ENCODE results near the gene ADAMTS6.
A peak's percentile ranks its signal among the peaks of the same experiment; 100 is the strongest.

The ADAMTS6 gene

DNA sequence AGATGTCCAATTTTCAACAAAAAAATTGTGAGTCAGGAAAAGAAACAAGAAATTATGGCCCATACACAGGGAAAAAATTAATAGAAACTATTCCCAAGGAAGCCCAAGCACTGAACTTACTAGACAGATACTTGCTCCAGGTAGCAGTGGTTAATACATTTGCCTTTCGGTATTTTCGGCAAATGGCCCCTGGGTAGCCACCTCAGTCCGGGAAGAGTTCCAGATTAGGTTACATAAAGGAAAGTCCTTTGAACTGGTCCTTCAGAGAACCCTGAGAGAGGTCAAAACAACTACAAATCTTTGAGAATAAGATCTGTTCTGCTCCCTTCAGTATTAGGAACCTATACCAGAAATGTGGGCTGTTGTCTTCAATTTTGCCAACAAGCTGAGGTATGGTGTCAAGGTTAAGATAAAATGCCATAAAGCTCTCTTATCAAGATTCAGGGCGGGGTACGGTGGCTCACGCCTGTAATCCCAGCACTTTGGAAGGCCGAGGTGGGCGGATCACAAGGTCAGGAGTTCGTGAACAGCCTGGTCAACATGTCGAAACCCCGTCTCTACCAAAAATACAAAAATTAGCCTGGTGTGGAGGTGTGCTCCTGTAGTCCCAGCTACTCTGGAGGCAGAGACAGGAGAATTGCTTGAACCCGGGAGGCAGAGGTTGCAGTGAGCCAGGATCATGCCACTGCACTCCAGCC, 369.6 kb downstream of the ADAMTS6 start:
- DNase-seq: no peak

DNA sequence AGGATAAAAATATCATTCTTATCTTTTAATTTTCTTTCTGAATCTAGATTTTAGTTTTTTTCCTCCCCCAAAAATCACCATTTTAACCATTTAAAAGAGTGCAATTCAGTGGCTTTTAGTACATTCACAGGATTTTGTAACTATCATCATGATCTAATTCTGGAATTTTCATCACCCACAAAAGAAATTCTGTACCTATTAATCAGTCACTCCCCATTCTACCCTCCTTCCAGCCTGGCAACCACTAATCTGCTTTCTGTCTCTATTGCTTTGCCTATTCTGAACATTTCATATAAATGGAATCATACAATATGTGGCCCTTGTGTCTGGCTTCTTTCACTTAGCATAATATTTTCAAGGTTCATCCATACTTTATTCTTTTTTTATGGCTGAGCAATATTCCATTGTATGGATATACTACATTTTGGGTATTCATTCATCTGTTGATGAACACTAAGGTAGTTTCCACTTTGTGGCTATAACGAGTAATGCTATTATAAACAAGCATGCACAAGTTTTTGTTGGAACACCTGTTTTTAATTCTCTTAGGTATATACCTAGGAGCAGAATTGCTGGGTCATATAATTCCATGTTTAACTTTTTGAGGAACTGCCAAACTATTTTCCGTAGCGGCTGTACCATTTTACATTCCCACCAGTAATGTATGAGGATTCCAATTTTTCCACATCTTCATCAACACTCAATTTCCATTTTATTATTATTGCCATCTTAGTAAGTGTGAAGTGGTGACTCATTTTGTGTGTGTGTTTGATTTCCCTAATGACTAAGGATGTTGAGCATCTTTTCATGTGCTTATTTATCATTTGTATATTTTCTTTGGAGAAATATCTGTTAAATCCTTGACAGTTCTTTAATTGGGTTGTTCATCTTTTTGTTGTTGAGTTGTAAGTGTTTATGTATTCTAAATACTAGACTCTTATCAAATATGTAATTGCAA, 372.7 kb downstream of the ADAMTS6 start:
- no peak for DNase-seq

DNA sequence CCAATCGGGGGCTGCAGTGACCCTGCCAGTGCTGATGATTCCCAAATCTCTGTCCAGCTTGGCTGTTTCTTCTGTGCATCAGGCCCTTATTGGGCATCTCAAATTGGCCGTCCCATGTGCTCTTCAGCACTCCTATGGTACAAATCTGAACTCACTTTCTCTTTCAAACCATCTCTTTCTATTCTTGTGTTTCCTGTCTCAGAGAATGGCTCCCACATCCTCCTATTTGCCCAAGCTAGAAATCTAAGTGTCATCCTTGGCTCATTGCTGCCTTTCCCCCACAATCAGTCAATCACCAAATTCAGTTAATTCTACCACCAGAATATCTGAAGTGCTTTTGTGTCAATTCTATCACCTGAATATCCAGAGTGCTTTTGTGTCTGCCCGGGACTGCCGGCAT, 376.4 kb downstream of the ADAMTS6 start:
- DNase-seq: no peak

DNA sequence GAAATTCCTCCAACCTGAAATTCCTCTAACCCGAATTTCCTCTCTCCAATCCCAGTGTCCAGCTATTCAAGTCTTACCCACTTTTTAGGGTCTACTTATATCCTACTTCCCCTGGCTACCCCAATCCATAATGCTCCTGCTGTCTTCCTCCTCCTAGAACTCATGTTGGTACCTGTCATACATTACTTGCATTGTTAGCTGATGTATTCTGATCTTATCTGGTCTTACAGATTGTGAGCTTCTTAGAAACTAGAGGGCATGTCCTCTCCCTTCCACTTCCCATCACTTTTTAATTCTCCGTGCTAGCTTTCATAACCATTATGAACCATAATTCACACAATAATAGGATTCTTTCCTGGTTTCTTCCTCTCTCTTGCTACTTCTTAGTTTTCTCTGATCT, 376.9 kb downstream of the ADAMTS6 start:
- no peak for DNase-seq

DNA sequence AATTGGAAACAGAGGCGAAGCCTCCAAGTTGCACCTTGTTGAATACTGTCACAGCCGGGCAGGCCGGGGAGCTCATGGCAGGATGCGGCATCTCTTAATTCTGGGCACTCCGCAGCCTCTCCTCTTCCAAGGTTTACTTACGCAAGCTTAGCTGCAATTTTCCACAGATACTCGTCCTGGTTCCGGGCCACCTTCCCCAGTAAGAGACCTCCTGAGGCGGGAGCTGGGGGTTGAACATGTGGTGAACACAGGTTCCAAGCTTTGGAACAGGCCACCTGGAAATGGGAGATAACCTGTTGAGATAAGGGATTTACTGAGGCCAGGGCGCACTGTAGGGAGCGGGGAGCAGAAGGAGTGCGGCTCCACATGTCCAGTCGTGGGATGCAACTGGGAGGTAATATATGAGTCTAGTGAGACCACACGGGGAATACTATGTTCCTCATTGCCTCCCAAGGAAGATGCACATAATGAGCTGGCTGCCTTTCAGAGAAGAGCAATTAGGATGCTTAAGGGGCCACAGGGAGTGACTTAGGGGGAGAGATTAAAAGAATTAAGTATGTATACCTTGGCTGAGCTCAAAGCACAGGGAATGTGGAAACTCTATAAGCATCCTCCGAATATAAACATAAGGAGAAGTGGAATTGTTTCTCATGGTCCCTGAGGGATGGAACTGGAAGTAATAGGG, 377.8 kb downstream of the ADAMTS6 start:
- DNase-seq: no peak

DNA sequence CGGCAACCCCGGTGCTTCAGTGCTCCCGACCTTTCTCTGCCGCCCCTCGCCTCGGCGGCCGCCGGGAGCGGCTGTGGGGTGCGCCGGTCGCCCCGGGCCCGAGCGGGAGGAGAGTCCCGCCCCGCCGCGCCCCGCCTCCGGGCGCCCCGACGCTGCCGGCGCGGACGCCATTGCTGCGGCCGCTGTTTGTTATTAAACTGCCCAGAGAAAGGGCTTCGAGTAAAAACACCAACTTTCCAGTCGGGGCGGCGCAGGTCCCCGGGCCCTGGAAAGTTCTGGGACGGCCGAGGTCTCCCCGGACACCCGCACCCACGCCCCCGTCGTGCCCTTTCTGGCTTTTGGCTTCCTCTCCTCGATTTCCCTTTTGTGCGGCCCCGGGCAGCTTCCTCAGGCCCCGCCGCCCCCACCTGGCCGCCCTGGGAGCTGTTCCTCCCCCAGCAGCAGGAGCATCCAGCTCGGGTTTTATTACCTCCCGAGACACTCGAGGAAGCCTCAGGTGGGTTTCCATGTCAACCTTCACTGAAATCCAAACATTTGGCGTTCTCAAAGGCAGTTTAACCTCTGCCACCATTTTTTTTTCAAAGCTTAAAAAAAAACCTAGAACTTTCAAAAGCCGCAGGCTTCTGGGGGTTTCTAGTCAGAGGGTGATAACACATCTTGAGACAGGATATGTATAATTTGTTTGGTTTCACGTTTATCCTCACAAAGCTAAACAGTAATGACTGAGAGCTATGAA, 378.6 kb downstream of the ADAMTS6 start:
- peak in 37 of 58 donors; percentile 5 to 62 (median 29) for DNase-seq

DNA sequence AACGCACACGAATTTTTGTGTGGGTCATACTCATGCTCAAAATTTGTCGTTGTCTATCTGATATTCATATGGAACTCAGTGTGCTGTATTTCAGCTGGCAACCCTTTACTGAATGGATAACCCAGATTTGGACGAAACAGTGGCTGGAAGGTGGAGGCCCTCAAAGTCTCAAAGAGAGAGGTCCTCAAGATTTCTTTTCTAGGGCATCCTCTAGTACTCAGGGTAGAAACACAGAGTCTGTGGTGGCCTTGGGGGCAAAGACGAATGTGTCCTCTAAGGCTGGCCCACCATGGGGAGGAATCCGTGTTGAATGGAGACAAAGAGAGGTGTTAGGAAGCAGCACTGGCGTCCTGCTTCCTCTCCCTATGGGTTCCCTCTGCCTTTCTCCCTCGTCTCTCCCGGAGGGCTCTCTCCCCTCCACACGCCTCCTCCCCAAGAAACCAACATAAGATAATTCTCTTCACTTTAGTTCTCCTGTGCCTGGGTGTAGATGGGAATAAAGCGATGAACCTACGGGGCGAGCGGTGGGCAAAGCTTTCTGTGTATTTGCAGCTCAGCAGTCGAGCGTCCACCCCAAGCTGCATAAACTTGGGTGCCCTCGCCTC, 379.2 kb downstream of the ADAMTS6 start:
- DNase-seq: peak in 1 of 58 donors; percentile 40

DNA sequence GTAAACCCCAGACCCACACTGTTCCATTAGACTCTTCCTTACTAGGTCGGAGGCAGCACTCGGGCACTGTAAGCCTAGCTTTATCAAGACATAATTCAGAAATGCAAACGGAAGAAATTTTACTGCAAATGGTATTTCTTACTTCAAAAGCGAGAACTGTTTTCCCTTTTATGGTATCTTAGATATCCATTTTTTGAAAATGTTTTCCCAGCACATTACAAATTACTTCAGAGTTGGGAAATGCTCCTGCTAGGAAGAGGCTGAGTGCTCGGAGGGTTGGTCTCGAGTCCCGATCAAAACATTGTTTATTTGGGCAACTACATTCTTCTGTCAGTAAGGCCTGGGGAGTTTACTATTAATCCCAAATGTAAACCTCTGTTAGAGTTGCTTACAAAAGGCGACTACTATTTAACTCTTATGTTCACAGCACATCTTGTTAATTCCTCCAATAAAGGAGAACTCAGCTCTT, 380.1 kb downstream of the ADAMTS6 start:
- no peak for DNase-seq

DNA sequence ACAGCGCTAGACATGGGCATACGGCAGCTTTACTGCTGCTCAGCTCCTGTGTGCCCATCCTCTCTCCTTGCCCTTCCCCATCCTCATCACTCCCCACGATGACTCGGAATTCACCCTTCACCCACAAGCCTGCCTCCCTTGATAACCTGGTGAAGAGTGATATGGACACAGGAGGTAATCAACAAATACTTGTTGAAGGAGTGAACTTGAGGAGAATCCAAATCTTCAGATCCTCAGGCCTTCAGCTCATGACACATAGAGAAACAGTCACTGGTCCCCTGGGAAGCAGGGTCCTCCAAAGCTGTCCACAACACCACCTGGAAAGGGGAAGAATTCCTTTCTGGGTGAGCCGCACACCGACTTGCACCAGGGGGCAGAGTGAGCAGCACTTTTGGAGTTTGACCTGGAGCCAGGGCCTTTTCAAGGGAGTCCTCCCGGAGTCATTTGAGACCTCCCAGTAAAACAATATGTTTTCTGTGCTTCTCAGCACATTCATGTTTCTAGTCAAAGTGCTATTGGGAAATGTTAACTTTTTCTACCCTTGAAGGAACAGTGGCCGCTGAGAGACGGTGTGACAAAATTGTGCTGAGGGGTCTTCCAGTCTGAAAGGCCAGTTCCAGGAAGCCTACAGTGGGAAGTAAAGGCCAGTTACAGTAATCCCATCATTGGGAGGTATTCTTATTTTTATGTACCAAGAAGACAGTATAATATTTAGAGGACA, 380.6 kb downstream of the ADAMTS6 start:
- DNase-seq: peak in 13 of 58 donors; percentile 1 to 24 (median 6)

Data from anterior cingulate cortex (tissue), 58 donors.